ENCODE data around the gene PRKAA2.

DNA sequence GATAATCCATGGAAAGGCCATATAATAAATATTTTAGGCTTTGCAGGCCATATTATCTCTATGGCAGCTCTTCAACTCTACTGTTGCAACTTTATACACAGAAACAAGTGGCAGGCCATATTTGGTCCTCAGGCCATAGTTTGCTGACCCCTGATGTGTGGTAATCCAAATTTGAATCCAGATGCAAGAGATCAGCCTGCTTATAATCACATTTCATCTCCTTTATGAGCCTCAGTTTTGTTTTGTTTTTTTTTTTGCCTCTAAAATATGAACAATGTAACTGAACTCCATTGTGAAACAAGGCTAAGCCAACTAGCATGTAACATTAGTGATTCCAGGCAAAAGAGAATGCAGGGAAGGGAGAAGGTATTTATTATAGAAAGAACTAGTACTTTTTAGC, 81.6 kb downstream of the PRKAA2 start:
- TF ChIP-seq, protein P1, sequence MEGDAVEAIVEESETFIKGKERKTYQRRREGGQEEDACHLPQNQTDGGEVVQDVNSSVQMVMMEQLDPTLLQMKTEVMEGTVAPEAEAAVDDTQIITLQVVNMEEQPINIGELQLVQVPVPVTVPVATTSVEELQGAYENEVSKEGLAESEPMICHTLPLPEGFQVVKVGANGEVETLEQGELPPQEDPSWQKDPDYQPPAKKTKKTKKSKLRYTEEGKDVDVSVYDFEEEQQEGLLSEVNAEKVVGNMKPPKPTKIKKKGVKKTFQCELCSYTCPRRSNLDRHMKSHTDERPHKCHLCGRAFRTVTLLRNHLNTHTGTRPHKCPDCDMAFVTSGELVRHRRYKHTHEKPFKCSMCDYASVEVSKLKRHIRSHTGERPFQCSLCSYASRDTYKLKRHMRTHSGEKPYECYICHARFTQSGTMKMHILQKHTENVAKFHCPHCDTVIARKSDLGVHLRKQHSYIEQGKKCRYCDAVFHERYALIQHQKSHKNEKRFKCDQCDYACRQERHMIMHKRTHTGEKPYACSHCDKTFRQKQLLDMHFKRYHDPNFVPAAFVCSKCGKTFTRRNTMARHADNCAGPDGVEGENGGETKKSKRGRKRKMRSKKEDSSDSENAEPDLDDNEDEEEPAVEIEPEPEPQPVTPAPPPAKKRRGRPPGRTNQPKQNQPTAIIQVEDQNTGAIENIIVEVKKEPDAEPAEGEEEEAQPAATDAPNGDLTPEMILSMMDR (IDR thresholded peaks at IDR 0.05): no peak
- TF ChIP-seq JUN (IDR thresholded peaks at IDR 0.05) (no peak), KDM1A (IDR thresholded peaks at IDR 0.05; ENCODE audit: low read depth) (no peak), MYC (IDR thresholded peaks at IDR 0.05; ENCODE audit: borderline replicate concordance, low read length) (no peak), ZC3H11A (IDR thresholded peaks at IDR 0.05) (no peak)
